Neuron (in vitro differentiated cells): ENCODE measurements around the gene IL17RC.
"Not testable (repeated sequence)": the region's sequence is repeated elsewhere in the genome, so short reads cannot be mapped to it uniquely, and the experiment has no call there.

Source experiments
- H2AFZ ChIP-seq: one replicate; pipeline ENCODE4 v1.6.1; 2013; ENCODE audit warnings: low read depth, mild to moderate bottlenecking, inconsistent platforms, low read length, moderate library complexity
- H3K27me3 ChIP-seq: one replicate; pipeline ENCODE4 v1.6.1; 2013; ENCODE audit warnings: low read length; ENCODE audit not compliant: insufficient read depth
- H3K36me3 ChIP-seq: one replicate; pipeline ENCODE4 v1.6.1; 2013; ENCODE audit warnings: low read length; ENCODE audit not compliant: insufficient read depth
- H3K4me1 ChIP-seq: one replicate; pipeline ENCODE4 v1.6.1; 2013; ENCODE audit warnings: low read length; ENCODE audit not compliant: insufficient read depth
- H3K4me3 ChIP-seq: 2 replicates; pipeline ENCODE4 v1.5.1; 2013; ENCODE audit warnings: mild to moderate bottlenecking, low read length, moderate library complexity
- H3K9me3 ChIP-seq: one replicate; pipeline ENCODE4 v1.6.1; 2013; ENCODE audit warnings: low read length

The IL17RC gene

GRCh38 chr3:9916734-9917680 is at the start of gene IL17RC:
IL17RC (plus strand) TSS chr3:9917098; CDS start chr3:9917316, 218 bp downstream.
- H3K4me3 ChIP-seq = peak within 1 kb of the TSS; percentile 17

GRCh38 chr3:9867106-9867505 is 49.8 kb upstream of the IL17RC start:
- no peaks in the 10 kb centered on the region for H3K9me3 ChIP-seq
- peaks cover 2% of the 10 kb centered on the region for H3K4me1 ChIP-seq
- no peak overlapping the region for H3K4me3 ChIP-seq
- H3K36me3 ChIP-seq = no peaks in the 10 kb centered on the region
- no peak overlapping the region for H2AFZ ChIP-seq
- peaks cover 8% of the 10 kb centered on the region for H3K27me3 ChIP-seq

More at GRCh38 chr3:9916734-9917680, at the start of gene IL17RC:
- Histone ChIP-seq H3K27me3 (no peaks in the 10 kb centered on the region), H3K4me1 (peaks cover 6% of the 10 kb centered on the region), H3K9me3 (no peaks in the 10 kb centered on the region), H2AFZ (peak within 1 kb of the TSS; percentile 80), H3K36me3 (no peaks in the 10 kb centered on the region)

- Histone ChIP-seq H3K4me1 (no peaks in the 10 kb centered on the region), H3K36me3 (no peaks in the 10 kb centered on the region)
Measured at GRCh38 chr3:9869955-9870354, 46.9 kb upstream of the IL17RC start.

GRCh38 chr3:9870978-9871377 is 45.9 kb upstream of the IL17RC start:
- Histone ChIP-seq H3K4me3 (no peak overlapping the region), H3K27me3 (peaks cover 2% of the 10 kb centered on the region), H2AFZ (no peak overlapping the region), H3K4me1 (no peaks in the 10 kb centered on the region), H3K9me3 (no peaks in the 10 kb centered on the region), H3K36me3 (no peaks in the 10 kb centered on the region)

More at GRCh38 chr3:9869955-9870354, 46.9 kb upstream of the IL17RC start:
- Histone ChIP-seq H2AFZ (no peak overlapping the region), H3K27me3 (peaks cover 2% of the 10 kb centered on the region), H3K9me3 (no peaks in the 10 kb centered on the region), H3K4me3 (no peak overlapping the region)

GRCh38 chr3:9872067-9872466 is 44.8 kb upstream of the IL17RC start:
- H3K4me1 ChIP-seq, H3K9me3 ChIP-seq, H3K4me3 ChIP-seq, H2AFZ ChIP-seq, H3K36me3 ChIP-seq, H3K27me3 ChIP-seq: not testable (repeated sequence)

GRCh38 chr3:9875448-9875847 is 41.5 kb upstream of the IL17RC start:
- Histone ChIP-seq H3K4me1 (no peaks in the 10 kb centered on the region), H3K9me3 (no peaks in the 10 kb centered on the region), H3K4me3 (no peak overlapping the region), H3K27me3 (peaks cover 10% of the 10 kb centered on the region), H2AFZ (no peak overlapping the region), H3K36me3 (no peaks in the 10 kb centered on the region)

GRCh38 chr3:9876255-9876654 is 40.6 kb upstream of the IL17RC start:
- not testable (repeated sequence) for H3K4me3 ChIP-seq

GRCh38 chr3:9876991-9877390 is 39.9 kb upstream of the IL17RC start:
- no peaks in the 10 kb centered on the region for H3K36me3 ChIP-seq

More at GRCh38 chr3:9876255-9876654, 40.6 kb upstream of the IL17RC start:
- not testable (repeated sequence) for H2AFZ ChIP-seq, H3K27me3 ChIP-seq, H3K36me3 ChIP-seq, H3K9me3 ChIP-seq, H3K4me1 ChIP-seq

GRCh38 chr3:9878700-9879099 is 38.2 kb upstream of the IL17RC start:
- no peaks in the 10 kb centered on the region for H3K36me3 ChIP-seq
- no peak overlapping the region for H2AFZ ChIP-seq
- H3K4me3 ChIP-seq = no peak overlapping the region
- H3K4me1 ChIP-seq = no peaks in the 10 kb centered on the region
- peaks cover 10% of the 10 kb centered on the region for H3K27me3 ChIP-seq
- no peaks in the 10 kb centered on the region for H3K9me3 ChIP-seq

More at GRCh38 chr3:9876991-9877390, 39.9 kb upstream of the IL17RC start:
- Histone ChIP-seq H3K27me3 (peaks cover 10% of the 10 kb centered on the region), H3K9me3 (no peaks in the 10 kb centered on the region), H3K4me1 (no peaks in the 10 kb centered on the region), H2AFZ (no peak overlapping the region), H3K4me3 (no peak overlapping the region)

GRCh38 chr3:9879830-9880549 is 36.9 kb upstream of the IL17RC start, which contains the start of gene CIDEC:
CIDEC (minus strand) TSS chr3:9880253; CDS start chr3:9878486, 1,767 bp downstream.
- no peaks in the 10 kb centered on the region for H3K9me3 ChIP-seq
- no peaks in the 10 kb centered on the region for H3K36me3 ChIP-seq
- H3K4me1 ChIP-seq = no peaks in the 10 kb centered on the region
- no peak within 1 kb of the TSS for H2AFZ ChIP-seq
- H3K27me3 ChIP-seq = peaks cover 10% of the 10 kb centered on the region
- H3K4me3 ChIP-seq = no peak within 1 kb of the TSS

GRCh38 chr3:9881441-9881840 is 35.5 kb upstream of the IL17RC start:
- Histone ChIP-seq H3K9me3 (no peaks in the 10 kb centered on the region), H2AFZ (no peak overlapping the region), H3K27me3 (peaks cover 10% of the 10 kb centered on the region), H3K36me3 (no peaks in the 10 kb centered on the region), H3K4me3 (no peak overlapping the region), H3K4me1 (no peaks in the 10 kb centered on the region)

GRCh38 chr3:9883706-9884554 is 33.0 kb upstream of the IL17RC start:
- H3K4me3 ChIP-seq = no peak overlapping the region

More at GRCh38 chr3:9883706-9884554, 33.0 kb upstream of the IL17RC start:
- Histone ChIP-seq H3K4me1 (no peaks in the 10 kb centered on the region), H3K27me3 (peaks cover 10% of the 10 kb centered on the region), H2AFZ (no peak overlapping the region), H3K36me3 (no peaks in the 10 kb centered on the region), H3K9me3 (no peaks in the 10 kb centered on the region)
